SU-DHL-6 (cell line): ENCODE results near the gene SLX1A.
"Not testable (repeated sequence)": the region's sequence is repeated elsewhere in the genome, so short reads cannot be mapped to it uniquely, and the experiment has no call there.

Experiments used
- H2AFZ ChIP-seq: fragments of 200-600 bp; sonication (generic); 2 replicates; pipeline ENCODE4 v1.6.1; 2014; ENCODE audit warnings: low read depth, mild to moderate bottlenecking, moderate library complexity, mixed read lengths, antibody characterized with exemption, low read length; ENCODE audit not compliant: severe bottlenecking
- H3F3A ChIP-seq: fragments of 200-600 bp; shearing (Covaris generic); 2 replicates; pipeline ENCODE4 v1.6.0; 2016; ENCODE audit warnings: antibody characterized with exemption, mild to moderate bottlenecking; ENCODE audit not compliant: insufficient read depth
- H3K27ac ChIP-seq: fragments of 200-600 bp; sonication (generic); 2 replicates; pipeline ENCODE4 v1.5.1; 2016; ENCODE audit warnings: low read depth, mild to moderate bottlenecking, low read length, moderate library complexity, mixed read lengths
- H3K27me3 ChIP-seq: fragments of 200-600 bp; sonication (generic), shearing (Covaris generic); 2 replicates; pipeline ENCODE4 v1.6.0; 2014; ENCODE audit warnings: mild to moderate bottlenecking, low read length
- H3K36me3 ChIP-seq: fragments of 200-600 bp; sonication (generic); 2 replicates; pipeline ENCODE4 v1.6.1; 2014; ENCODE audit warnings: mild to moderate bottlenecking, low read length, mixed read lengths
- H3K4me2 ChIP-seq: fragments of 300-600, 200-600 bp; shearing (Covaris generic), sonication (generic); 2 replicates; pipeline ENCODE4 v1.6.0; 2014; ENCODE audit warnings: low read length, low read depth, mild to moderate bottlenecking; ENCODE audit not compliant: poor library complexity, severe bottlenecking
- H3K4me3 ChIP-seq: fragments of 200-600 bp; sonication (generic); 2 replicates; pipeline ENCODE4 v1.5.1; 2014; ENCODE audit warnings: antibody characterized with exemption, low read length, mild to moderate bottlenecking, mixed read lengths; ENCODE audit not compliant: insufficient read depth, poor library complexity, severe bottlenecking
- H3K79me2 ChIP-seq: fragments of 200-600 bp; sonication (generic); 2 replicates; pipeline ENCODE4 v1.6.1; 2014; ENCODE audit warnings: mild to moderate bottlenecking, low read length, moderate library complexity; ENCODE audit not compliant: insufficient read depth
- H3K9ac ChIP-seq: fragments of 200-600 bp; sonication (generic); 2 replicates; pipeline ENCODE4 v1.7.0; 2014; ENCODE audit warnings: mild to moderate bottlenecking, low read length
- H3K9me2 ChIP-seq: fragments of 200-600 bp; sonication (generic); replicated peaks from 2 replicates; pipeline ENCODE4 v1.6.1; 2014; ENCODE audit warnings: low read length; ENCODE audit not compliant: insufficient read depth
- H3K9me3 ChIP-seq: fragments of 200-600 bp; sonication (generic); 2 replicates; pipeline ENCODE4 v1.6.1; 2014; ENCODE audit warnings: low read length, mixed read lengths; ENCODE audit not compliant: insufficient read depth
- H4K20me1 ChIP-seq: fragments of 200-600 bp; sonication (generic); 2 replicates; pipeline ENCODE4 v1.6.1; 2014; ENCODE audit warnings: low read depth, mild to moderate bottlenecking, antibody characterized with exemption, low read length, moderate library complexity, mixed read lengths

Gene SLX1A

GRCh38 chr16:30194172-30194925 is 674 bp downstream of the SLX1A start:
- not testable (repeated sequence) for H3K9me2 ChIP-seq, H3K4me3 ChIP-seq, H3K9me3 ChIP-seq, H2AFZ ChIP-seq, H4K20me1 ChIP-seq, H3K79me2 ChIP-seq, H3K36me3 ChIP-seq, H3K27ac ChIP-seq, H3F3A ChIP-seq, H3K27me3 ChIP-seq, H3K9ac ChIP-seq
- H3K4me2 ChIP-seq: peak overlapping the region; percentile 33

GRCh38 chr16:30197001-30197400 is 3.3 kb downstream of the SLX1A start:
- H3K9me2 ChIP-seq, H2AFZ ChIP-seq, H3K27ac ChIP-seq: not testable (repeated sequence)

GRCh38 chr16:30199049-30199448 is 5.4 kb downstream of the SLX1A start, which contains the start of gene SULT1A3:
Gene SULT1A3, plus strand, starts transcription at chr16:30199255. Its CDS starts 1,474 bp downstream, at chr16:30200729.
- not testable (repeated sequence) for H3K27me3 ChIP-seq, H3K79me2 ChIP-seq, H3K9me3 ChIP-seq, H4K20me1 ChIP-seq, H3F3A ChIP-seq, H3K4me2 ChIP-seq, H3K4me3 ChIP-seq, H3K27ac ChIP-seq, H3K9me2 ChIP-seq, H3K36me3 ChIP-seq, H2AFZ ChIP-seq, H3K9ac ChIP-seq

More at GRCh38 chr16:30197001-30197400, 3.3 kb downstream of the SLX1A start:
- H3F3A ChIP-seq, H4K20me1 ChIP-seq, H3K4me2 ChIP-seq, H3K27me3 ChIP-seq, H3K9me3 ChIP-seq, H3K4me3 ChIP-seq, H3K36me3 ChIP-seq, H3K79me2 ChIP-seq, H3K9ac ChIP-seq: not testable (repeated sequence)

- H4K20me1 ChIP-seq, H3F3A ChIP-seq, H3K27me3 ChIP-seq, H3K9ac ChIP-seq, H3K9me3 ChIP-seq, H3K36me3 ChIP-seq, H2AFZ ChIP-seq, H3K27ac ChIP-seq, H3K4me3 ChIP-seq, H3K4me2 ChIP-seq, H3K79me2 ChIP-seq, H3K9me2 ChIP-seq: not testable (repeated sequence)
Measured at GRCh38 chr16:30199608-30200343, 6.1 kb downstream of the SLX1A start.

GRCh38 chr16:30205541-30206236 is 12.0 kb downstream of the SLX1A start:
- H3F3A ChIP-seq, H3K4me2 ChIP-seq, H3K27me3 ChIP-seq, H3K36me3 ChIP-seq, H3K79me2 ChIP-seq, H3K4me3 ChIP-seq, H3K9me3 ChIP-seq, H2AFZ ChIP-seq, H3K9ac ChIP-seq, H3K9me2 ChIP-seq, H4K20me1 ChIP-seq, H3K27ac ChIP-seq: not testable (repeated sequence)

- H3F3A ChIP-seq, H3K79me2 ChIP-seq, H3K4me2 ChIP-seq, H3K9me2 ChIP-seq, H3K36me3 ChIP-seq, H2AFZ ChIP-seq, H3K9me3 ChIP-seq, H3K4me3 ChIP-seq, H3K27ac ChIP-seq, H3K27me3 ChIP-seq, H3K9ac ChIP-seq, H4K20me1 ChIP-seq: not testable (repeated sequence)
Measured at GRCh38 chr16:30206252-30206651, 12.6 kb downstream of the SLX1A start.

GRCh38 chr16:30207063-30207704 is 13.5 kb downstream of the SLX1A start:
- H3K27ac ChIP-seq, H3K79me2 ChIP-seq, H3K9ac ChIP-seq, H3K4me2 ChIP-seq, H3K9me3 ChIP-seq, H3F3A ChIP-seq, H3K27me3 ChIP-seq, H3K9me2 ChIP-seq, H3K36me3 ChIP-seq, H4K20me1 ChIP-seq, H2AFZ ChIP-seq, H3K4me3 ChIP-seq: not testable (repeated sequence)
